NCI-H146 treated with DMSO at 0.1 percent for 48 hours (cell line): ENCODE measurements around the gene GALNT2.

Experiments used
- DNase-seq: peaks from one replicate; lab custom pipeline; 2025; ENCODE audit not compliant: unreplicated experiment; lab: John Stamatoyannopoulos, UW

GALNT2 gene

DNA sequence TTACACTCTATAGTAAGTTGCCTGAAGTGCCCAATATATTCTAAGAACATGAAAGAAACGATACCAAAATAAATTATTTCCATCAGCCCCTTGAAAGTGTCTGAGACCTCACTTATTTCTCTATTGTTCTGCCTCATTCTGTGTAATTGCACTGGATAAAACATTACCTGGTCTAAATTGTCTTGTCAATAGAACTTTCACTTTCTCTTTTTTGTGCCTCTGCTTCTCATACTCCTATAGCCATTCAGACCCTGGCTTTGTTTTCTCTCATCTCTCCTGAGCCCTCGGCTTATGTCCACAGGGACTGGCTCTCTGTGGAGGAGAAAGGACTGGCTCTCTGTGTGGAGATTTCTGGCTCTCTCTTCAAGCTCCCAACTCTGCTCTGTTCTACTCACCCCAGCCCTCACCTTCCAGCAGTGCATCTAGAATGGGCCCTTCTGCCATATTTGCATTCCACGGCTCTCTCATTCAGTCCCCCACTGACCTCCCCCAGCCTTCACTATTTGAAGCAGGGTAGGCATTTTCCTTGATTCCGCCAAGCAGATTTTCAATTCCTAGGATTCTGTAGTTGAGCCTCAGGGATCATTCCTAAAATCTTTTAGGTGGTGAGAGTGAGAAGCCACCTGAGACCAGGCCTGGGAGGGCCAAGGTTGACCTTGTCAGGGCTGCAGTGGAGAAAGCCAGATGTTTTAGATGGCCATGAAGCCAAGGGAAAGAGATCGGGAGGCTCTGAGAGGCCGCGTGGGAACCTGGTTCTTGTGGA is 15.9 kb upstream of the GALNT2 start:
- DNase-seq, result no peak

DNA sequence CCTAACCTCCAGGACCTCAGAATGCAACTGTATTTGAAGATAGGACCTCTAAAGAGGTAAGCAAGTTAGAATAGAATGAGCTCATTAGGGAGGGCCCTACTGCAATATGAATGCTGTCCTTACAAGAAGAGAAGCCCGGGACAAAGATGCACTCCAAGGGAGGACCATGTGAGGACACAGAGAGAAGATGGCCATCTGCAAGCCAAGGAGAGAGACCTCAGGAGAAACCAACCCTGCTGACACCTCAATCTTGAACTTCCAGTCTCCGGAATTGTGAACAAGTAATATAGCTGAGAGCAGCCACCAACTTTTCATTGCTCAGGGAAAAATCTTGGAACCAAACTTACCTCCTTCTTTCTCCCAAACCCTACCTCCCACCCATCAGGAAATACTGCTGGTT is 15.0 kb upstream of the GALNT2 start:
- no peak for DNase-seq

DNA sequence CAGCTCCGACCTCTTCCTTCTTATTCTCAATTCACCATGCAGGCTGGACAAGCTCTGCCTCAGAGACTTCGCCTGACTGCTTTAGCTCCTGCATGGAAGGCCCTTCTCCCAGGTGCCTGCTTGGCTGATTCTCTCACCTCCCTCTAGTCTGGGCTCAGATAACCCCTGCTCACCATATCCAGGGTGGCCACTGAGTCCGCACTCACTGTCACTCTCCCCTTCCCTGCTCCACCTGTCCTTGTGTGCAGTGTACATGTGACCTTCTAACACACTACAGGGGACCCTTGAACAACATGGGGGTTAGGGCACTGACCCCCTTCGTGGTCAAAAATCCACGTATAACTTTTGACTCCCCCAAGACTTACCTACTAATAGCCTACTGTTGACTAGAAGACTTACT is 14.4 kb upstream of the GALNT2 start:
- DNase-seq, result no peak

DNA sequence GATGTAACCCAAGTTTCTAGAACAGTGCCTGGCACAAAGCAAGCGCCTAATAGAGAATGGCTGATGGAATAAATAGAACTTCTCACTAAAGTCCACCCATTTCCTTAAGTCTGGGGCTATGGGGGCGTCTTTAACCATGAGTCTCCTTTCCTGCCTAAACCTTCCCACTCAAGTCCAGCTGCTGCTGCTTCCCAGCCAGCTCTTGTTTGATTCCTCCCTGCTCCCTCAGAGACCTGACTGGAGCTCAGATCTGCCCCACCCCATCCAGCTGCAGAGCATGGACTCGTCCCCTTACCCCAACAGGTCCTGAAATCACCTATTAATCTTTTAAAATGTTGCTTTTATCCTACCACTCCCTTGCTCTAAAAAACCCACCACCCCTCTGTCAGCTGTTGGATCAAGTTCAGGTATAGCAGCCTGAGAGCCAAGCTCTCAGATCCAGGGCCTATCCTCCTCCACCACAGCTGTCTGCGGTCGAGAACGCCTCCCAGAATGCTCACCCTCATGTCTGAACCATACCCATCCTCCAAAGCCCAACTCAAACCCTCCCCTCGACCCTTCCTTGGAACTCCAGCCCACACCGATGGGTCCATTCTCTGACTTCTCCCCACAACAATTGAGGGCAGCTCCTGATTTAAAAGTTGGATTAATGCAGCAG is 12.8 kb upstream of the GALNT2 start:
- DNase-seq, result no peak

DNA sequence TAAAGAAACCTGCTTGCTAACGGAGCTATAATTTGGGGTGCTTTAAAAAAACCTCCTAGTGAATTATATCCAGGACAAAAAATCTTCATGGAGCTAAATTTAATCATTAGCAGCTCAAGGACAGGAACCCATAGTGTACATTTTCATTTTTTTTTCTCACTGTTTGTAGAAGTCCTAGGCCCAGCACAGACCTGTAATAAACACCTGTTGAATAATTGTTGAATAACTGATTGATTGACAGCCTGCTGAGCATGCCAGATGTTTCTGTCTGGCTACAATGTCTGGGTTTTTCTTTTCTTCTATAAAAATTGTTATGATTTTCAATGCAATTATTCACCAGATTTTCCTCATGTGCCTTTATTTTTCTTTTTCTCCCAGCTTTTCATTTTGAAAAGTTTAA is 10.9 kb upstream of the GALNT2 start:
- peak; percentile 6 for DNase-seq

DNA sequence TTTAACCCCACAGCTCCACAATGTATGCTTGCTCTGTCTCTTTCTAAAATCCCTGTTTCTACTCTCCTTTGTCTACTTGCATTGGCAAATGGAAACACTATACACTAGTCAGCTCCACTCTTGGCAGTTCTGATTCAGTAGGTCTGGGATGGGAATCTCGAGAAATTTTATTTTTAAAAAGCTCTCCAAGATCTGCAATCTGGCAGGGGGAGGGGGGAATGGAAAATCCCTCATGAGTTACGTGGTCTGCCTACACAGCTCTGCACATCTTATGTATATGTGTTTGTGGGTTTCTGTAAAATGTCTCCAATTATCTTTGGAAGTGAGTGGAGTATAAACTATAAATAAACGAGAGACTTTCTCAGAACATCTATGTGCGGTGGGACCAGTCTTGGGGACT is 9.9 kb upstream of the GALNT2 start:
- no peak for DNase-seq

DNA sequence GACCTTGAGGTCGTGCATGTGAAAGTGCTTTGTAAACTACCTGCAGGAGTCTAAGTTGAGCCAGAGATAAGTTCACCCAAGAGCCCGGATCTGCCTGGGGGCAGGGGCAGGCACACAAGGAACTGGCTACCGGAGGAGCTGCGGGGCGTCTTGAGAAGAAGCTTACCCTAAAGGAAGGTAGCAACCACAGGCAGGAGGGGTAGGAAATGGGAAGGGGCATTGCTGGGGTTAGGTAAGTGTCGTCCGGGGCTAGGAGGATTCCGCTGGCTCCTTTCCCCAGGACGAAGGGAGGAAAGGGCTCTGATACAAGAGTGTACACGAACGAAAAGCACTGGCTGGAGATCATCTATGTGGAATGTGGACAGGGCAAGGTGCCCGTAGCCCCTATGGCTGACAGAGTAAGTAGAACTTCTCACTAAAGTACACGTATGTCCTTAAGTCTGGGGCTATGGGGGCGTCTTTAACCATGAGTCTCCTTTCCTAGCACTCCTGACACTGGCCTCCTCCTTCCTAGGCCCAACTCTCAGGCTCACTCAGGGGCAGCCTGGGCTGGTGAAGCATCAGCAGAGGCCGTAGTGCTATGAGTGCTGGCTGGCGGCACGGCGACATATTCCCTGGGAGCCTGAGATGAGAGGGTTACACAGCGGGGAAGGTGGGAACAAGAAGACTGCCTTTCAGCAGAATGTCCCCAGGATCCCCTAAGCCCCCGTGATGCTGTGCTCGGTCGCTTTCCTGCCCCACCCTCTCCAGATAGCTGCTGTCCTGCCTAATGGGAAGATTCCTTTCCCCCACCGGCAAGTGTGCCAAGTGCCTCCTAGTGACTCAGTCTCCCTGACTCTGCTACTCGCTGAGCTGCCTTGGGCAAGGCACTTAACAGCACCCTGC is 9.1 kb upstream of the GALNT2 start:
- DNase-seq, result no peak

DNA sequence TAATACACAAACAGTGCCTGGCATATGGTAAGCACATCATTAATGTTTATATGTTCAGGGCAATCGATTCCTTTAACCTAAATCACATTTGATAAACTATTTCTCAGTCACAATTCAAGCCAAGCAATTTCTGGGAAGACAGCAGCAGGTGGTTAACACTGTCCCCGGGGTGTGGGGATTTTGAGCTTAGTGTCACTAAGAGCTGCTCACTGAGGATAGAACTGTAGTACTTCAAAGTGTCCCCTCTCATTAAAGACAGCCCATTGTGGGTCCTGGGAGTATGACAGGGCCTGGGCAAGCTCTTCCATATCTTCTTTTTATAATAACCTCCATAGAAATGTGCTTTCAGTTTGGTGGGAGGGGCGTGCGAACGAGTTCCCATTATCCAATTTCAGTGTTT is 8.4 kb upstream of the GALNT2 start:
- no peak for DNase-seq

DNA sequence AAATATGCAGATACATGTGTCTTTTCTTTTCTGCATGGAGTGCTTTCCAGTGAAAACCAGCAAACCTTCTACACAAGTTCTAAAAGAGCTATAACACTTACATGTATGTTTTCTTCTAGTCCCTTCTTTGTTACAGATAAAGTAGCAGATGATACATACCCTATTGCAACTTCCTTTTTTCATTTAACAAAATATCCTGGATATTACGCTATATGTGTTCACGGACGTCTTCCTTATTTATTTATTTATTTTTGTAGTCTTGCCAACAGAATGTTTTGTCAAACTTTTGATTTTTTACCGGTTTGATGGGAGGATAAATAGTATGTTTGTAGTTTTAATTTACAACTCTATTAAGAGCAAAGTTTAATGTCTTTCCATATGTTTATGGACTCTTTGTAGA is 5.2 kb upstream of the GALNT2 start:
- no peak for DNase-seq

DNA sequence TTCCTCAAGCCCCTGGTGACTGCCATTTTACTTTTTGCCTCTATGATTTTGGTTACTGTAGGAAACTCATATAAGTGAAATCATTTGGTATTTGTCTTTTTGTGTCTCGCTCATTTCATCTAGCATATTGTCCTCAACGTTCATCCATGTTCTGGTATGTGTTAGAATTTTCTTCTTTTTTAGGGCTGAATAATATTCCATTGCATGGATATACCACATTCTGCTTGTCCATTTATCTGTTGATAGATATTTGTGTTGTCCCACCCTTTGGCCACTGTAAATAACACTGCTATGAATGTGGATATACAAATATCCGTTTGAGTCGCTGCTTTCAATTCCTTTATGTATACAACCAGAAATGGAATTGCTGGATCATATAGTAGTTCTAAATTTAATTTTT is 4.5 kb upstream of the GALNT2 start:
- DNase-seq, result no peak

DNA sequence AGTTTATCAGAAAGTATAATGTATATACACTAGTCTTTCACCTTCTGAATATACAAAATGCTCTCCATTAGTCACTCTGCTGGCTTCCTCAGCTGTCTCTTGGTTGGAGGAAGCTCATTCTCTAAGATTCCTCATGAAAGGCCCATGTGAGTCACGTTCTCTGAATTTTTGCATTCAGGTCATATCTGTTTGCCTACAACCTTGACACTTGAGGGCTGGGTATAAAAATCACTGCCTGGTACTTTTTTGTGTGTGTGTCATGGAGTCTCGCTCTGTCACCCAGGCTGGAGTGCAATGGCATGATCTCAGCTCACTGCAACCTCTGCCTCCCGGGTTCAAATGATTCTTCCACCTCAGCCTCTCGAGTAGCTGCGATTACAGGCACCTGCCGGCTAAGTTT is 2.8 kb upstream of the GALNT2 start:
- DNase-seq, result no peak

DNA sequence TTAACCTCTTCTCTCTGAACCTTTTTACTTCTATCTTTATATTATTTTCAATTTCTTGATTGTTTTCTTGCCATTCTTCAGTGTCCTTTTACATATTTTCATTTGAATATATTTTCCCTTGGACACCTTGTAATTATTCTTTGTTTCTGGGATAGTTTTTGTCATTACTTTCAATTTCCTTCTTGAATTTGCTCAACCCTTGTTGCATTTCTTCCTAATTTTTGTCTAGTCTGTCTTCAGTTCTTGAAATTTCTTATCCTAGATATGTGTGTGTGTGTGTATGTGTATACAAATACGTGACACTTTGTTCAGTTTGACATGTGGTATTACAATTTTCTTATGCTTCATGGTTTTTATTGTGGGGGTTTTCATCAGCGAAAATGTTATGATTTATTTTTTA is 1.9 kb upstream of the GALNT2 start:
- no peak for DNase-seq

DNA sequence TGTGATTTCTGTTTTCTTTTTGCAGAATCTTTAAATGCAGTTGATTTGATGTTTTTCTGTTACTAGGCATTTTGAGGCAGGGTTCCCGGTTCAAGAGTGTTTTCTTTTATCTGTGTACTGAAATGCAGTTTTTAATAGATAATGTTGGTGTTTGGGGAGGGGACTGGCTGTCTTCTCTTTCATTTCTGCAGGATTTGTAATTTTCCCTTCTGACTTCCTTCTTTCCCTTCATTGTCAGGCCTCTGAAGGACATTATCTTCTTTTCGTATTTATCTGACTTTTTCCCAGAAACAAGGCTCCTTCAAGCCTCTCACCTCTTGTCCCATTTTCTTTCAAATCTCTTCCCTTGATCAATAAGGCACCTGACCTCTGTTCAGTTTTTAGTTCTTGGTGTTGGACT is 1.5 kb upstream of the GALNT2 start:
- DNase-seq, result no peak

DNA sequence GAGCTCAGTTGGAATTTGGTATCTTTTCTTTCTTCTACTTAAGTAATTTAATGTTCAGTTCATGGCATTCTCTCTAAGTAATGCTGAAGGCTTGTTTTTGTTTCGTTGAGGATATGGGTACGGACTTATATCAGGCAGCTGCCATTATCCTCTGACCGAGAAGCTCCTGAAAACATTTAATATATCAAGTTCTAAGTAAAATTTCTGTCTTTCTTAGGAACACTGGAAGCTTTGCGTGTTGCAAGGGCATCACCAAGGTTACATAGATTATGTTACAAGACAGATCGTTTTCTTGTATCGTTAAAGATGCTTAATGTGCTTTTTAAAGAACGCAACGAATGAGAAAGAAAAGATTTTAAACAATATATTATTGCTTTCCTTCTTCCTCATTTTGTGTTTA is 1.0 kb upstream of the GALNT2 start:
- no peak for DNase-seq

DNA sequence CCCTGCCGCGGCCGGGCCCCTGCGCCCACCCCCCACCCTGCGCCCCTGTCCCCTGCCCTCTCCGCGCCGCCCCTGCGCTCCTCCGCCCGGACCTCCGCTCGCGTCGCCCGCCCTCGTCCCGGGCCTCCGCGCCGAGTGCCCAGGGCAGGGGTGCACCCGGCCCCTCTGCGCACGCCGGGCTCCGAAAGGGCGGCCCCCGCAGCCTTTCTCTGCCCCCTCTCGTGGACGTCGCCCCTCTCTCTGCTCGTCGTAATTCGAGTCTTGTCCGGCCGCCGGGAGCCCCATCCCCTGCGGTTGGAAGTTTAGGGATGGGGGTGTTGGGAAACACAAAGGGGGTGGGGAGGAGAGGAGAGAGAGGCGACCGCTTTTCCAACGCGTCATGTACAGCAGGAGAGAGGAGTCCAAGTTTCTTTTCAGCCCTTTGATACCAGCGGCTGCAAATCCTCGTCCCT is 407 bp downstream of the GALNT2 start:
- DNase-seq, result no peak

DNA sequence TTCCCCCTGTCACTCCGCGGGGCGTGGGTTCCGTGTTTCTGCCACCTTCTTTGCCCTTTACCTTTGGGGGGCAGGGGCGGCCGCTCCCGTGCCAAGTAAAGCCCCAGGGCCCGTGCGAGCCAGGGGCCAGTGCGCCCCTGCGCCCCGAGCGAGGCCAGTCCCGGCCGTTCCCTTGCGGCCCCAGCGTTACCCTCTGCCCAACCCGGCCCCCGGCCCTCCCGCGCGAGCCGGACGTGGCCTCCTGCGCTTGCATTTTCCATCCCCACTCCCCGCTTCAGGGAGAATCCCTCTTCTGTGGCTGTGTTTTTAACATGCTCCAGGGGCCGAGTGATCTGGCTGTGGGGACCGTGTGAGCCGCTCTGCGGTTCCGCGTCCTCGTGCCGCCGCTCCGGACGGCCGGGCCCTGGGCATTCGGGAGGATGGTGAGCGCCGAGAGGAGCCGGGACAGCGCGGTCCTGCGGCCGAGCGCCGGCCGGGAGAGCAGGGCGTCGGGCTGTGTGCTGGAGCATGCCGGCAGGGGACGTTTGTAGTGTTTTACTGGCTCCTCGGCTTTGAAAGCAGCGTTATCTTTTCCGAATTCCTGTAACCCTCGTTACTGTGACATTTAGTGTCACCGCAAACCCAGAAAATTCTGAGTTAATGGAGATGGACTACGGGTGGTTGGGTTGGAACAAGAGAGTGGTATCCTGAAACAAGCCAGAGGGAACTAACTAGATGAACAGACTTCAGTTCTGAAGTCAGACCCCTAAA is 1.0 kb downstream of the GALNT2 start:
- DNase-seq, result no peak

DNA sequence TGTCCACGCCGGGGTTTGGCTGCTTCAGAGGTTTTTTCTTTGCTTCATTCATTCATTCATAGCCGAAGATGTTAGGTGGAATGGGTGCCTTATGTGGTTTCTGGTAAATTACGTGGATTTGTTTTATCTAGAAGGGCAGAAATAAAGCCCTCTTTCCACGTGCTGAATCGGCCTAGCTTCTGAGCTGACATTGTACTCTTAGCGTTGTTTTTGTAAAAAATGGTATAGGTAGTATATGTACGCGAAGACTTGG is 1.5 kb downstream of the GALNT2 start:
- DNase-seq, result no peak

DNA sequence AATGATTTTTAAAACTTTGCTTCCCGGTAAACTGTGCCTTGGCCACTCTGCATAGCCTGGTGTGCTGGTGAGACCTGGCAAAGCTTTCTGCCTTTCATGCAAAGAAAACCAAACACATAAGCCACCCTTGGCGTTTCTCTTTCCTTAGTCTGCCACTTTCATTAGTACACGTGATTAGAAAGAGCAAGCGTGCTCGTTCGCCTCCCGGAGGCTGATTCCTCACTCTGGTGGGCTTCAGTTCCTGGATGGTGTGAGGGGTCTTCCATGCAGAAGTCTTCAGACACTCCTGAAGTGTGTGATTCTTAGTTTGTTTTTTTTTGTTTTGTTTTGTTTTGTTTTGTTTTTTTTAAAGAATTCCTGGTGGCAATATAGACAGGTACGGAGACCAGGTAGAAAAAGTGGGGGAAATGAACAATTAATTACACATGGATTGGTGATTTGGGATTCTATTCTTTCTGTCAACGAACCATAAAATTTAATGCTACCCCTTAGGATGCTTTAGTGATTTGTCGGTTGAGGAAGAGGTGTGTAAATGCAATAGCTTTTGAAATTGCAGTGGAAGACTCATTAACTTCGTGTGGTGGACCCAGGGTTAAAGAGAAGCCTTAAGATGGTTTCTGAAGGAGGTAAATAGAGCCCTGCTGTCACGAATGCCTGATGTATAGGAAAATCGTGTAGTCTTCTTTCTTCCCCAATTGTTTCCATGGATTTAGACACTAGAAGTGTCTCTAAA is 2.1 kb downstream of the GALNT2 start:
- DNase-seq, result no peak

DNA sequence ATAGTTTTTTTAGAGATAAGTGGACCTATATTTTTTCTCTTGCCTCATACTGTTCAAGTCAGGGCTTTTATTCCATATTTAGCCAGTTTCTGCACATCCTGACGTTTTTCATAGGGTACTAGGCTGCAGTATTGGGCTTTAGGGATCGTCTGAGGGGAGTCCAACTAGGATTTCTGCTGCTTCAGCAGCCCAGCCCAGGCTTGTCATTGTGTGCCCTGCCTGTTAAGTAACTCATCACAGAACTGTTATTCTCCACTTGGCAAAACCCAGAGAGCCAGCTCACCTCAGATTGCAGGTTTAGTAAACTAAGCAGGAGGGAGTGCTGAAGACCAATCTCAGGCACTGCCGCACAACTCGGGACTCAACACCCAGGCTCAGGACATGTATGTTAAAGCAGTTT is 2.8 kb downstream of the GALNT2 start:
- no peak for DNase-seq

DNA sequence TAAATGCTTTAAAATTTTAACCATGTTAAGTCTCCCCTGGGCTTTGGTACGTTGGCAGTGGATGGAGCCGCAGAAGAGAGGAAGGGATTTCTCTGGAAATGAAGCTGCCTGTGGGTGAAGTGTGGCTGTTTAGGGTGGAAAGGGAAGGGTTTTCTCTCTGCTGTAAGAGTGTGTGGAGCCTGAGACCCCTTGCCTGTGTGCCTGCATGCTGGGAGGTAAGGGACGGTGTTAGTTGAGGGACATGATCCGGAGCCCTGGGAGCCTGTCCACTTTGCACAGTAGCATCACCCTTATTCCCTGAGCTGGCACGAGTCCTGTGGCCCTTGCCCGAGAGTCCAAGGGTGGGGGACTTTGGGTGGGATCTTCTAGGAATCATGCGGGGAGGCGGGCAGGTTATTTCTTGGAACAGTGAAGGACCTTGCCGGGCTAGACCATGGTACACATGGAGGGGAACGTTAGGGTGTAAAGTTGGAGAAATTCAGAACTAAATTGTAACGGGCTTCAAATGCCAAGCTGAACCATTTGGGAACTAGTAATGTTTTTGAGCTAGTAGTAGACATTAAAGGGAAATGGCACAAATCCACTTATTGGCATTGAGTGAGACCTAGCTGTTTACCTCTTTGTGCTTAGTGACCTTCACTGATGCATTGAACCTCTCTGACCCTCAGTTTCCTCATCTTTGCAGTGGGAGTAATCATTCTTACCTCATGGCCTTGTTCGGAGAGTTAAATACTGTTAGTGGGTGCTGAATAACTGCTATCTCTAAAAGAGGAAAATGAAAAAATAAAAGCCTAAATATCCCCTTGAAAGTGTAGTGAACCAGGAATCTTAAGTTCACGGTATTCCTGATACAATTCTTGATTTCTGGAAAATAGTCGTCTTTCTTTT is 3.5 kb downstream of the GALNT2 start:
- no peak for DNase-seq
